Right lobe of liver (tissue), 6 donors: ENCODE measurements around the gene EPS8L3. TPM values are rescaled to one million over a fixed set of nuclear protein-coding genes. Genes with fewer than 3 reads are reported as not detected.

Experiments
- ATAC-seq, 4 donors: fragments of 200-7000 bp; cut with Tn5 transposase; one replicate each; pipeline ENCODE4 v1.9.1; 2020; ENCODE audit warnings: mild to moderate bottlenecking in 4 of 4, moderate library complexity in 4 of 4
- DNase-seq, 3 donors: peaks; one replicate each; pipeline ENCODE4 v3.0.0-alpha.2; 2020
- H3K27ac ChIP-seq, 3 donors: fragments of 200-600 bp; one replicate each; pipeline ENCODE4 v1.8.0; 2022
- H3K27me3 ChIP-seq, 2 donors: fragments of 200-600 bp; one replicate each; pipeline ENCODE4 v1.8.0; 2022
- H3K36me3 ChIP-seq, 4 donors: fragments of 200-600 bp; sonication (generic) in 1 of 4; one replicate each; pipeline versions ENCODE4 v1.5.1 to v1.8.0; 2017 to 2022; ENCODE audit warnings: control low read depth in 1 of 4
- H3K4me1 ChIP-seq, 4 donors: fragments of 200-600 bp; sonication (generic) in 1 of 4; one replicate each; pipeline versions ENCODE4 v1.5.1 to v1.8.0; 2017 to 2022; ENCODE audit warnings: control low read depth in 1 of 4
- H3K4me3 ChIP-seq, 3 donors: fragments of 200-600 bp; one replicate each; pipeline ENCODE4 v1.8.0; 2022
- H3K9me3 ChIP-seq, 4 donors: fragments of 200-600 bp; sonication (generic) in 1 of 4; one replicate each; pipeline versions ENCODE4 v1.5.1 to v1.8.0; 2017 to 2022; ENCODE audit warnings: control low read depth in 1 of 4
- CTCF ChIP-seq, 4 donors: fragments of 200-600 bp in 3 of 4; fragments of 450-650 bp in 1 of 4; IDR thresholded peaks; one replicate each; pipeline versions ENCODE4 v1.5.1 to v1.8.0; 2016 to 2022; ENCODE audit warnings: antibody characterized with exemption in 4 of 4, mild to moderate bottlenecking in 2 of 4
- POLR2A ChIP-seq: fragments of 450-650 bp; IDR thresholded peaks from one replicate; pipeline ENCODE4 v1.6.1; 2017; ENCODE audit warnings: antibody characterized with exemption, mild to moderate bottlenecking
- WGBS: methylation state at CpG from one replicate; pipeline ENCODE4 v1.1.6; 2018; ENCODE audit warnings: low coverage, low lambda C conversion rate; ENCODE audit not compliant: insufficient coverage; ENCODE audit errors: missing lambda C conversion rate; 5-methylcytosine and 5-hydroxymethylcytosine counted together
- intact Hi-C, 2 donors: fragments of 100-400 bp; cut with DNase I; formaldehyde crosslinking; loops; one replicate each; pipeline versions ENCODE4 v1.11.2 to v1.14.1; 2022
- total RNA-seq, 6 experiments: library from RNA; depleted of rRNA in 2 of 6; stranded (reverse); fragments of >200 nt in 2 of 6; fragmentation: NEBNext Ultra II Directional in 3 of 6; extraction: Animal tissue kit (Norgen Biotek cat#: 25700) in 3 of 6; gene quantifications; one replicate each; pipeline versions ENCODE4 v1.1.0 to v1.2.4, GENCODE V29; 2016 to 2023
- donor health status: DM: no; HTN: yes; CAD: no.
- donor health status: DM: no; HTN: no; CAD: no.
- donor health status: DM: no; HTN: no; CAD: no.
- donor health status: DM: no; HTN: yes; CAD: no.
- donor health status: DM: no; HTN: yes; CAD: no.

The EPS8L3 gene
- total RNA-seq, 6 experiments from 2014 or later, result 3.2 to 4.7 (median 3.3) TPM; not detected in 3

DNA sequence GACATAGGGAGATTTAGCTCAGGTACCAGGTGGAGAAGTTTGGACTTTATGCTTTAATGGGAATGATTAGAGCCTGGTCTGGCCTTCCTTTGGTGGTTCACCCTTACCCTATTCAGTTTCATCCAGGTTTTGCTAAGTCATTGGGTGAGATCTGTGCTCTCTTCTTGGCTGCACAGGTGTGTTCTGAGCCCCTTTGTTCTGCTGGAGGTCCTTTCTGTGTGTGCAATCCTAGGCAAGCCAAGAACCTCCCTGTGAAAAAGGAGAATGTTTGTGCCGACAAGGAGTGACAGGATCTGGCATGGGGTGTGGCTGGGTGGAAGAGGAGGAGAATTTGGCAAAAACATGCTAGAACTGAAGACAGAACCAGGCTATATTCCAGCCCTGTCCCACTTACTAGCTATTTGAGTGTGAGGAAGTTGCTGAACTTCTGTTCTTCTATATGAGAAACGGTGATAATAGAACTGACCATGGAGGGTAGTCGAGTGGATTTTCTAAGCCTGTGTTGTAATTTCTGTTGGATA is 47.1 kb downstream of the EPS8L3 start:
- intact Hi-C loops, result no loop called here

DNA sequence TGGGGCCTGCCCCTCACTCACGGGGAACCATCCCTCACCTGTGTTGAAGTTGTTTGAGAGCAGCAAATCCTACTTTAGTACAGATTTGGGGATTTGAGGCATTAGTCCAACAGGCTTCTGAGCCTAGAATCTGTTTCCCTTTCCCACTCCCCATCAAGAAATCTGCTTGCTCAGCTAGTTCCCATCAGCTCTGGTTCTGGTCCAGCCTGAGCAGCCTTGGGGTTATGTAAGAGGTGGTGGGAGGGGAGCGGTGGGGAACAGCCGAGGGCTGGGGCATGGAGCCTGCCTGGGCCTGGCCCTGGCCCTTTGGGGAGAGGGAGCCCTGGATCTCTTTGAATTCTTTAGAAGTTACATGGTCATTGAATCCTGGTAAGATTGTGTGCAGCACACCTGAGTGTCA is 47.6 kb downstream of the EPS8L3 start:
- TF ChIP-seq POLR2A (no peak), CTCF (IDR thresholded peaks at IDR 0.05) (no peak)
- Histone ChIP-seq H3K27ac (no peak overlapping the region), H3K27me3 (no peaks in the 10 kb centered on the region), H3K4me1 (no peaks in the 10 kb centered on the region), H3K36me3 (no peaks in the 10 kb centered on the region), H3K4me3 (no peak overlapping the region), H3K9me3 (no peaks in the 10 kb centered on the region)
- intact Hi-C loops, result no loop called here
- WGBS, result 40% methylated on average over 1 of the region's 3 CpGs
- DNase-seq (no peak), ATAC-seq (no peak)

More for the DNA sequence above, 47.1 kb downstream of the EPS8L3 start:
- Histone ChIP-seq H3K36me3 (no peaks in the 10 kb centered on the region), H3K27ac (no peak overlapping the region), H3K27me3 (no peaks in the 10 kb centered on the region), H3K4me3 (no peak overlapping the region), H3K4me1 (no peaks in the 10 kb centered on the region), H3K9me3 (no peaks in the 10 kb centered on the region)
- DNase-seq (no peak), ATAC-seq (no peak)
- TF ChIP-seq CTCF (IDR thresholded peaks at IDR 0.05), result no peak
- TF ChIP-seq POLR2A, result no peak
- 51% methylated on average over 3 of the region's 3 CpGs for WGBS

GRCh38 chr1:109714661-109715372 is 48.9 kb downstream of the EPS8L3 start:
- H3K9me3 ChIP-seq, result no peaks in the 10 kb centered on the region
- H3K4me1 ChIP-seq, result no peaks in the 10 kb centered on the region
- no peak overlapping the region for H3K4me3 ChIP-seq
- H3K27me3 ChIP-seq, result no peaks in the 10 kb centered on the region
- ATAC-seq, result no peak
- no peak for DNase-seq
- intact Hi-C loops, result no loop called here
- no peak for TF ChIP-seq CTCF (IDR thresholded peaks at IDR 0.05)
- TF ChIP-seq POLR2A, result no peak
- WGBS, result 91% methylated on average over 8 of the region's 12 CpGs
- H3K27ac ChIP-seq, result no peak overlapping the region
- no peaks in the 10 kb centered on the region for H3K36me3 ChIP-seq

GRCh38 chr1:109713636-109714035 is 50.1 kb downstream of the EPS8L3 start:
- 100% methylated on average over 1 of the region's 5 CpGs for WGBS
- H3K36me3 ChIP-seq, result no peaks in the 10 kb centered on the region
- H3K27ac ChIP-seq, result no peak overlapping the region
- ATAC-seq, result no peak
- TF ChIP-seq POLR2A (no peak), CTCF (IDR thresholded peaks at IDR 0.05) (no peak)
- no peak overlapping the region for H3K4me3 ChIP-seq
- DNase-seq, result no peak
- intact Hi-C loops, result no loop called here
- no peaks in the 10 kb centered on the region for H3K4me1 ChIP-seq
- H3K9me3 ChIP-seq, result no peaks in the 10 kb centered on the region
- H3K27me3 ChIP-seq, result no peaks in the 10 kb centered on the region
